Caco-2 (cell line): ENCODE data around the gene HSPG2. TPM values are rescaled to one million over a fixed set of nuclear protein-coding genes. Genes with fewer than 3 reads are reported as not detected.

Source experiments
- BruUV-seq: library from RNA; stranded (reverse); fragments of 400-500 nt; replicated peaks from 2 replicates; lab custom pipeline; 2021; lab: Mats Ljungman, UMichigan
- CTCF ChIA-PET: fragments of 300-600 bp; sonication (Branson Sonifier 250); formaldehyde crosslinking; loops from one replicate; lab custom pipeline; 2022; ENCODE audit warnings: antibody characterized with exemption; lab: Charles Lee
- POLR2A ChIA-PET: fragments of 300-600 bp; sonication (Branson Sonifier 250); formaldehyde crosslinking; loops from one replicate; lab custom pipeline; 2022; ENCODE audit warnings: antibody characterized with exemption; lab: Charles Lee
- DNase-seq, 2 experiments: peaks; one replicate each; pipeline versions ENCODE4 v3.0.0 to v3.0.0-alpha.2; 2020 to 2022
- H3K27me3 ChIP-seq: replicated peaks from 2 replicates; pipeline ENCODE4 v1.6.0; 2011; ENCODE audit warnings: low read length; ENCODE audit not compliant: control insufficient read depth, insufficient read depth
- H3K36me3 ChIP-seq: 2 replicates; pipeline ENCODE4 v1.5.1; 2011; ENCODE audit warnings: low read length; ENCODE audit not compliant: control insufficient read depth, insufficient read depth
- H3K4me1 ChIP-seq: fragments of 250-450 bp; sonication (Bioruptor Pico); 2 replicates; pipeline ENCODE4 v1.5.1; 2020; ENCODE audit warnings: mild to moderate bottlenecking
- H3K4me3 ChIP-seq: 2 replicates; pipeline ENCODE4 v1.5.1; 2011; ENCODE audit warnings: low read depth, mild to moderate bottlenecking, control low read depth, low read length
- H3K9me3 ChIP-seq: fragments of 250-450 bp; sonication (Bioruptor Pico); 2 replicates; pipeline ENCODE4 v1.5.1; 2020; ENCODE audit warnings: mild to moderate bottlenecking, moderate library complexity
- H3K27ac Mint-ChIP-seq: one replicate; pipeline ENCODE4 v1.8.0; 2022; ENCODE audit warnings: mixed read lengths; ENCODE audit not compliant: unreplicated experiment
- H3K27me3 Mint-ChIP-seq: one replicate; pipeline ENCODE4 v1.8.0; 2022; ENCODE audit warnings: mixed read lengths; ENCODE audit not compliant: insufficient read depth, unreplicated experiment
- H3K36me3 Mint-ChIP-seq: one replicate; pipeline ENCODE4 v1.8.0; 2022; ENCODE audit warnings: mild to moderate bottlenecking, mixed read lengths; ENCODE audit not compliant: insufficient read depth, unreplicated experiment
- H3K4me1 Mint-ChIP-seq: one replicate; pipeline ENCODE4 v1.8.0; 2022; ENCODE audit warnings: low read depth, mixed read lengths; ENCODE audit not compliant: unreplicated experiment
- H3K4me3 Mint-ChIP-seq: one replicate; pipeline ENCODE4 v1.8.0; 2022; ENCODE audit warnings: mild to moderate bottlenecking, moderate library complexity, mixed read lengths; ENCODE audit not compliant: unreplicated experiment
- H3K9me3 Mint-ChIP-seq: one replicate; pipeline ENCODE4 v1.8.0; 2022; ENCODE audit warnings: mixed read lengths; ENCODE audit not compliant: unreplicated experiment
- intact Hi-C: fragments of 100-400 bp; cut with micrococcal nuclease; formaldehyde crosslinking; loops from one replicate; pipeline ENCODE4 v1.10.0; 2022; ENCODE audit not compliant: unreplicated experiment
- total RNA-seq: library from RNA; stranded (reverse); gene quantifications from 2 replicates; pipeline ENCODE4 v1.2.3, GENCODE V29; 2022
- TF ChIP-seq, protein P1 (sequence below), 2 experiments: fragments of 200-600 bp in 1 of 2; IDR thresholded peaks; 1 replicate in 1 of 2; 2 replicates in 1 of 2; pipeline versions ENCODE4 v1.5.1 to v1.8.0; 2011 to 2022; ENCODE audit warnings: antibody characterized with exemption in 1 of 2, control low read depth in 1 of 2, inconsistent platforms in 1 of 2, low read depth in 1 of 2, low read length in 1 of 2, mild to moderate bottlenecking in 1 of 2, moderate library complexity in 1 of 2; ENCODE audit not compliant: insufficient read depth in 1 of 2, severe bottlenecking in 1 of 2, unreplicated experiment in 1 of 2

The HSPG2 gene
- total RNA-seq, 1 experiment from 2014 or later, result 237 TPM

DNA sequence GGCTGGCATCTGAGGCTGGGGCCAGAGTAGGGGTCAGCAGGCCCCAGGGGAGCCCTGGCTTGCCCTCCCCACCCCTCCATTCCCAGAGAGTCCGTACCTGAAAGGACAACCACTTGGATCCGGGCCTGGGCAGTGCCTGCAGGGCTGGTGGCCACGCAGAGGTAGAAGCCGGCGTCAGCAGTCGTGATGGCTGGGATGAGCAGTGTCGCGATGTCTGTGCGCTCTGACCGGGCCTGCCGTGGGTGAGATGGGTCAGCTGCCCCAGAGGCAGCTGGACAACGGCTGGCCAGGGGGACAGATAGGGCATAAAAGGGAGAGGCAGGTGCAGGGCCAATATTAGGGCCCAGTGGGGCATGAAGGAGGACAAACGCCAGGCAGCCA, 82.4 kb downstream of the HSPG2 start:
- no TSS peak for BruUV-seq
- H3K36me3 Mint-ChIP-seq, result peaks cover 65% of the 10 kb centered on the region
- peaks cover 12% of the 10 kb centered on the region for H3K36me3 ChIP-seq

DNA sequence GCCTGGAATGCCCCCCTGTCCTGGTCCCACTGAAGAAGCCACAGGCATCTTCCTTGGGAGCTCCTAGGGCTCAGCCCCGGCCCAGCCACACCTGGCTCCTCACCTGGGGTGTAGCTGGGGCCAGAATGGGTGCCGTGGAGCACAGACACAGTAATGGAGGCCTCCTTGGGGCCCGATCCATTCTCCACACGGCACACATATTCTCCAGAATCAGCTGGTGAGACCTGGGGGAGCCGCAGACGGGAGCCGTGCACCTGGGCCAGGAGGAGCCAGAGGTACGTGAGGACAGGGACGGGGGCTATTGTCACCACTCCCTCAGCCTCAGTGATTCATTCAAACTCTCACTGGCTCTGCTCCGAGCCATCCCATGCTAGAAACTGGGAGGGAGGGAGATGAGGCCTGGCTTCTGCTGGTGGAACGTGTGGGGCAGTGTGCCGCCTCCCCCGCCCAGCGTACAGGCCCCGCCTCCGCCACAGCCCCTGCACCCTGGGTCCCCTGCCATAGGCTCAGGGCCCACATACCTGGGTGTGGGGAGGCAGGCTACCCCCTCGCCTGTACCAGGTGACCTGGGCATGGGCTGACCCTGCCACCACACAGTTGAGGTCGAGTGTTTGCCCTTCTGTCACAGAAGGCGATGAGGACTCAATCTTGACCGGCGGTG, 82.9 kb downstream of the HSPG2 start:
- peaks cover 12% of the 10 kb centered on the region for H3K36me3 ChIP-seq
- no TSS peak for BruUV-seq
- no peak overlapping the region for H3K4me3 ChIP-seq
- H3K27me3 ChIP-seq, result no peaks in the 10 kb centered on the region
- DNase-seq, result no peak
- ChIA-PET CTCF (no interaction called here), POLR2A (no interaction called here)
- H3K36me3 Mint-ChIP-seq, result peaks cover 60% of the 10 kb centered on the region
- H3K9me3 Mint-ChIP-seq, result no peaks in the 10 kb centered on the region
- intact Hi-C loops, result no loop called here
- no peak overlapping the region for H3K27ac Mint-ChIP-seq
- no peak overlapping the region for H3K4me3 Mint-ChIP-seq
- peaks cover 7% of the 10 kb centered on the region for H3K4me1 Mint-ChIP-seq
- no peaks in the 10 kb centered on the region for H3K27me3 Mint-ChIP-seq
- no peaks in the 10 kb centered on the region for H3K4me1 ChIP-seq
- TF ChIP-seq, protein P1, sequence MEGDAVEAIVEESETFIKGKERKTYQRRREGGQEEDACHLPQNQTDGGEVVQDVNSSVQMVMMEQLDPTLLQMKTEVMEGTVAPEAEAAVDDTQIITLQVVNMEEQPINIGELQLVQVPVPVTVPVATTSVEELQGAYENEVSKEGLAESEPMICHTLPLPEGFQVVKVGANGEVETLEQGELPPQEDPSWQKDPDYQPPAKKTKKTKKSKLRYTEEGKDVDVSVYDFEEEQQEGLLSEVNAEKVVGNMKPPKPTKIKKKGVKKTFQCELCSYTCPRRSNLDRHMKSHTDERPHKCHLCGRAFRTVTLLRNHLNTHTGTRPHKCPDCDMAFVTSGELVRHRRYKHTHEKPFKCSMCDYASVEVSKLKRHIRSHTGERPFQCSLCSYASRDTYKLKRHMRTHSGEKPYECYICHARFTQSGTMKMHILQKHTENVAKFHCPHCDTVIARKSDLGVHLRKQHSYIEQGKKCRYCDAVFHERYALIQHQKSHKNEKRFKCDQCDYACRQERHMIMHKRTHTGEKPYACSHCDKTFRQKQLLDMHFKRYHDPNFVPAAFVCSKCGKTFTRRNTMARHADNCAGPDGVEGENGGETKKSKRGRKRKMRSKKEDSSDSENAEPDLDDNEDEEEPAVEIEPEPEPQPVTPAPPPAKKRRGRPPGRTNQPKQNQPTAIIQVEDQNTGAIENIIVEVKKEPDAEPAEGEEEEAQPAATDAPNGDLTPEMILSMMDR (IDR thresholded peaks at IDR 0.05; ENCODE audit: insufficient read depth in 1 of 2, low read depth in 1 of 2, low read length in 1 of 2, severe bottlenecking in 1 of 2, unreplicated experiment in 1 of 2), result no peak
- no peaks in the 10 kb centered on the region for H3K9me3 ChIP-seq

More for the DNA sequence above, 82.4 kb downstream of the HSPG2 start:
- H3K27me3 ChIP-seq, result no peaks in the 10 kb centered on the region
- no peaks in the 10 kb centered on the region for H3K9me3 ChIP-seq
- no peak overlapping the region for H3K4me3 ChIP-seq
- no peaks in the 10 kb centered on the region for H3K4me1 ChIP-seq
- TF ChIP-seq, protein P1 (IDR thresholded peaks at IDR 0.05; ENCODE audit: insufficient read depth in 1 of 2, low read depth in 1 of 2, low read length in 1 of 2, severe bottlenecking in 1 of 2, unreplicated experiment in 1 of 2), result no peak
- no peak for DNase-seq
- Mint-ChIP-seq H3K4me3 (no peak overlapping the region), H3K4me1 (peaks cover 7% of the 10 kb centered on the region), H3K27ac (no peak overlapping the region), H3K9me3 (no peaks in the 10 kb centered on the region), H3K27me3 (no peaks in the 10 kb centered on the region)
- intact Hi-C loops, result no loop called here
- ChIA-PET CTCF (no interaction called here), POLR2A (no interaction called here)

DNA sequence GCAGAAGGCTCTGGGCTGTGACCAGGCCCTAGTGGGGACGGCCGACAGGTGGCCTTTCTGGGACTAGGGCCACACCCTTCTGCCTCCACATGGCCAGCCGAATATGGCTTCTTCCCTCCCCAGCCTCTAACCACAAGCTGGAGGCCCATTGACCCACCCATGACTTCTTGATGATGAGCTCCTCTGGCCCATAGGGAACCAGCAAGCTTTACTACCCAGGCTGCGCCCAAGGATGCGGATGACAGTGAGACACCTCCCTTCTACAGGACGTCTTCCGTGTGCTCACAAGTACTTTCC, 84.0 kb downstream of the HSPG2 start:
- POLR2A ChIA-PET, result no interaction called here
- intact Hi-C loops, result no loop called here

More for the DNA sequence above, 84.0 kb downstream of the HSPG2 start:
- no TSS peak for BruUV-seq
- Histone ChIP-seq H3K9me3 (no peaks in the 10 kb centered on the region), H3K4me3 (no peak overlapping the region), H3K27me3 (no peaks in the 10 kb centered on the region), H3K4me1 (no peaks in the 10 kb centered on the region), H3K36me3 (peaks cover 12% of the 10 kb centered on the region)
- Mint-ChIP-seq H3K4me1 (peaks cover 3% of the 10 kb centered on the region), H3K9me3 (no peaks in the 10 kb centered on the region), H3K27me3 (no peaks in the 10 kb centered on the region), H3K36me3 (peaks cover 61% of the 10 kb centered on the region), H3K4me3 (no peak overlapping the region), H3K27ac (no peak overlapping the region)
- TF ChIP-seq, protein P1 (IDR thresholded peaks at IDR 0.05; ENCODE audit: insufficient read depth in 1 of 2, low read depth in 1 of 2, low read length in 1 of 2, severe bottlenecking in 1 of 2, unreplicated experiment in 1 of 2), result no peak
- no peak for DNase-seq
- CTCF ChIA-PET, result no interaction called here
